Endothelial cell of umbilical vein (primary cell): ENCODE data around the gene RNF157. TPM values are rescaled to one million over a fixed set of nuclear protein-coding genes. Genes with fewer than 3 reads are reported as not detected.
"Not testable (repeated sequence)": the region's sequence is repeated elsewhere in the genome, so short reads cannot be mapped to it uniquely, and the experiment has no call there.

Source experiments
- BruUV-seq: library from RNA; stranded (reverse); fragments of 400-500 nt; replicated peaks from 2 replicates; lab custom pipeline; 2021; lab: Mats Ljungman, UMichigan
- CTCF ChIA-PET: fragments of 300-600, 350-600 bp; sonication (Branson Sonifier 250); formaldehyde crosslinking; loops from one replicate; lab custom pipeline; 2021; ENCODE audit warnings: antibody characterized with exemption, inconsistent platforms; lab: Charles Lee
- POLR2A ChIA-PET: fragments of 300-600, 350-600 bp; sonication (Branson Sonifier 250); formaldehyde crosslinking; loops from one replicate; lab custom pipeline; 2021; ENCODE audit warnings: antibody characterized with exemption, inconsistent platforms; lab: Charles Lee
- DNase-seq: peaks from one replicate; pipeline ENCODE4 v3.0.0-alpha.2; 2011; ENCODE audit warnings: low read depth, low spot score
- FAIRE-seq: peaks from 2 replicates; lab custom pipeline; 2011; peaks lifted over from hg19 to GRCh38; lab: Jason Lieb, UNC
- H2AFZ ChIP-seq: 2 replicates; pipeline ENCODE4 v1.6.0; 2012; ENCODE audit warnings: low read depth, low read length, control low read depth, inconsistent platforms
- H3K27ac ChIP-seq: 2 replicates; pipeline ENCODE4 v1.5.1; 2011; ENCODE audit warnings: low read depth, mild to moderate bottlenecking, control low read depth, low read length, moderate library complexity; ENCODE audit not compliant: insufficient read depth
- H3K27me3 ChIP-seq, 2 experiments: 2 replicates each; pipeline versions ENCODE4 v1.6.0 to v1.6.1; 2011; ENCODE audit warnings: low read length in 2 of 2, mixed read lengths in 1 of 2; ENCODE audit not compliant: control insufficient read depth in 2 of 2, insufficient read depth in 2 of 2
- H3K36me3 ChIP-seq, 2 experiments: 2 replicates in 1 of 2; 3 replicates in 1 of 2; pipeline ENCODE4 v1.5.1; 2011; ENCODE audit warnings: low read length in 2 of 2, mild to moderate bottlenecking in 1 of 2, moderate library complexity in 1 of 2; ENCODE audit not compliant: control insufficient read depth in 2 of 2, insufficient read depth in 2 of 2; ENCODE audit errors: extremely low read depth in 1 of 2
- H3K4me1 ChIP-seq: 3 replicates; pipeline ENCODE4 v1.5.1; 2011; ENCODE audit warnings: mild to moderate bottlenecking, low read length; ENCODE audit not compliant: control insufficient read depth, insufficient read depth; ENCODE audit errors: extremely low read depth
- H3K4me2 ChIP-seq: 2 replicates; pipeline ENCODE4 v1.6.1; 2011; ENCODE audit warnings: low read length, control low read depth, mixed read lengths; ENCODE audit not compliant: insufficient read depth
- H3K4me3 ChIP-seq, 3 experiments: fragments of 200-600 bp in 1 of 3; sonication (generic), shearing (Covaris generic) in 1 of 3; replicated peaks in 1 of 3; 2 replicates each; pipeline ENCODE4 v1.5.1; 2011 to 2016; ENCODE audit warnings: control low read depth in 3 of 3, low read length in 3 of 3, mild to moderate bottlenecking in 2 of 3, inconsistent platforms in 1 of 3, low read depth in 1 of 3, moderate library complexity in 1 of 3; ENCODE audit not compliant: insufficient read depth in 1 of 3
- H3K79me2 ChIP-seq: 2 replicates; pipeline ENCODE4 v1.6.0; 2012; ENCODE audit warnings: low read length, inconsistent platforms; ENCODE audit not compliant: control insufficient read depth, insufficient read depth
- H3K9ac ChIP-seq: replicated peaks from 2 replicates; pipeline ENCODE3; 2011; ENCODE audit warnings: low read length, control low read depth; ENCODE audit not compliant: insufficient read depth; ENCODE audit errors: extremely low read depth
- H3K9me1 ChIP-seq: replicated peaks from 3 replicates; pipeline ENCODE4 v1.6.0; 2011; ENCODE audit warnings: mild to moderate bottlenecking, low read length; ENCODE audit not compliant: control insufficient read depth, insufficient read depth; ENCODE audit errors: extremely low read depth
- H3K9me3 ChIP-seq: replicated peaks from 2 replicates; pipeline ENCODE4 v1.5.1; 2012; ENCODE audit warnings: low read length, inconsistent platforms; ENCODE audit not compliant: control insufficient read depth, insufficient read depth
- H4K20me1 ChIP-seq: replicated peaks from 2 replicates; pipeline ENCODE3; 2011; ENCODE audit warnings: mild to moderate bottlenecking, low read length; ENCODE audit not compliant: control insufficient read depth, insufficient read depth; ENCODE audit errors: extremely low read depth
- EZH2 ChIP-seq: IDR thresholded peaks from 2 replicates; pipeline ENCODE4 v1.6.1; 2012; ENCODE audit warnings: borderline replicate concordance, low read depth, mild to moderate bottlenecking, moderate library complexity, low read length, inconsistent platforms; ENCODE audit not compliant: severe bottlenecking
- JUN ChIP-seq: IDR thresholded peaks from 2 replicates; pipeline ENCODE4 v1.6.1; 2011; ENCODE audit warnings: borderline replicate concordance, low read depth; ENCODE audit not compliant: insufficient read length, insufficient read depth
- MYC ChIP-seq: IDR thresholded peaks from one replicate; pipeline ENCODE4 v1.6.1; 2011; ENCODE audit warnings: mild to moderate bottlenecking, low read depth, low read length
- POLR2A ChIP-seq: IDR thresholded peaks from 2 replicates; pipeline ENCODE4 v1.6.1; 2012; ENCODE audit warnings: low read depth, mild to moderate bottlenecking, control low read depth, low read length
- POLR2AphosphoS5 ChIP-seq: IDR thresholded peaks from 2 replicates; pipeline ENCODE4 v1.6.1; 2012; ENCODE audit warnings: low read depth, mild to moderate bottlenecking, control low read depth, low read length, moderate library complexity; ENCODE audit not compliant: insufficient read depth
- dilution Hi-C: fragments of 300-500 bp; cut with MboI; formaldehyde crosslinking; loops from one replicate; pipeline ENCODE4 v1.15.0; 2019; ENCODE audit warnings: low sequenced_read_pairs; ENCODE audit not compliant: extremely low pct_ligation_motif_present
- intact Hi-C: fragments of 100-400 bp; cut with micrococcal nuclease; formaldehyde crosslinking; loops from one replicate; pipeline ENCODE4 v1.10.0; 2022
- polyA plus RNA-seq, 4 experiments: library from polyadenylated mRNA; depleted of rRNA in 3 of 4; stranded (reverse) in 3 of 4; unstranded in 1 of 4; fragments of >200 nt; gene quantifications; 2 replicates each; pipeline versions ENCODE4 v1.2.1 to v1.2.3, GENCODE V29; 2011 to 2012; ENCODE audit warnings: missing spikeins in 1 of 4
- total RNA-seq: library from RNA; stranded (reverse); gene quantifications from 2 replicates; pipeline ENCODE4 v1.2.3, GENCODE V29; 2021

RNF157 gene
- total and polyA plus RNA-seq, 2 donors (not counting 3 experiments of a cell fraction or from before 2014, with no cell fraction given): 0.07 to 0.86 TPM

DNA sequence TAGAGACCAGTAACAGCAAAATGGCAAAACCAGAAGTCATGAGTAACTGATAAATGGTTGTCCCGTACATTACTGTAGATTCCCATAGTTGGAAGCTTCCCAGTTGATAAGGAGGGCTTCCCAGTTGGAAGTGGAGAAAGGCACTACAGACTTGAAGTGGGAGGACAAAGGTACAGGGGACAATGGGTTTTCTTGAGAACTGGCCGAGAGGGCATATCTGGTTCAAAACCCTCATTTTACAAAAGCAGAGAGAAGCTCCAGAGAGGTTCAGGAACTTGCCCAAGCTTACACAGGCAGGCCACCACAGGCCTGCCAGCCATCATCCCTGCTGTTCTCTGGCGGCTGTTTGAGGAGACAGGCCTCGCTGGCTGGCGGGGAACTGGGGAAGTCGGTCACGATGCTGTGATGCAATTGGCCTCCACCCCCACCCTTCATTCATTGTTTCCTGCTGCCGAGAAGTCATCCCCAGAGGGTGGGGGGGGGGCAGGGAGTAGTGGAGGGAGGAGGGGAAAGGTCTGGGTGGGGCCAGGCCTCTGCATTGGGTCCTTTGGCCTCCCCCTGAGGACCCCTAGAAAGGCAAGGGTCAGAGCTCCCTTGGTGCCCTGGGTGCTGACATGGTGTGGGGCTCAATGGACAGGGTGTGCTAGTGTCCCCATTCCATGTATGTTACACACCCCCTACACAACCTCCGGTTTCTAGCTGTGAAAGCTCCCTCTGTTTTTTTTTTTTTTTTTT lies 27.9 kb upstream of the RNF157 start:
- H4K20me1 ChIP-seq: no peaks in the 10 kb centered on the region
- intact Hi-C loops: loop anchor here (1.0 kb wide), 1 partner anchor 363 kb away; no protein-coding TSS in a partner anchor
- FAIRE-seq (peak; percentile 75), DNase-seq (peak; percentile 69)
- peak overlapping the region; percentile 63 for H3K4me2 ChIP-seq
- H3K36me3 ChIP-seq: peaks cover 0 to 6% of the 10 kb centered on the region in 2 experiments
- H3K79me2 ChIP-seq: peaks cover 39% of the 10 kb centered on the region
- dilution Hi-C loops: no loop called here
- POLR2A ChIA-PET: no interaction called here
- BruUV-seq: TSS peak; percentile 90
- TF ChIP-seq EZH2 (no peak), MYC (peak; percentile 50), JUN (no peak), POLR2A (peak; percentile 47), POLR2AphosphoS5 (no peak)
- H3K27ac ChIP-seq: peak overlapping the region; percentile 85
- H3K4me3 ChIP-seq: no peak overlapping the region
- no peaks in the 10 kb centered on the region for H3K9me1 ChIP-seq
- H3K9me3 ChIP-seq: no peaks in the 10 kb centered on the region
- no peaks in the 10 kb centered on the region for H3K27me3 ChIP-seq
- CTCF ChIA-PET: interaction anchor here (0.5 to 2.4 kb wide), 4 partner anchors 11 to 260 kb away, joined by 3 to 13 read pairs (median 8); no protein-coding TSS in a partner anchor
- peaks cover 31% of the 10 kb centered on the region for H3K4me1 ChIP-seq
- H3K9ac ChIP-seq: peak overlapping the region; percentile 29
- H2AFZ ChIP-seq: no peak overlapping the region

DNA sequence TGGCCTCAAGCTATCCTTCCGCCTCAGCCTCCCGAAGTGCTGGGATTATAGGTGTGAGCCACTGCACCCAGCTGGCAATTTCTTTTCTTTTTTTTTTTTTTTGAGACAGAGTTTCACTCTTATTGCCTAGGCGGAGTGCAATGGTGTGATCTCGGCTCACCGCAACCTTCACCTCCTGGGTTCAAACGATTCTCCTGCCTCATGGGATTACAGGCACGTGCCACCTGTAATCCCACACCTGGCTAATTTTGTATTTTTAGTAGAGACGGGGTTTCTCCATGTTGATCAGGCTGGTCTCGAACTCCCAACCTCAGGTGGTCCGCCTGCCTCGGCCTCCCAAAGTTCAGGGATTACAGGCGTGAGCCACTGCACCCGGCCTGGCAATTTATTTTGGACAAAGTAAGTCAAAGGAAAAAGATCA lies 27.3 kb upstream of the RNF157 start:
- H3K27me3 ChIP-seq, H3K9me1 ChIP-seq, H3K4me3 ChIP-seq, H4K20me1 ChIP-seq, H2AFZ ChIP-seq, FAIRE-seq, dilution Hi-C loops, H3K36me3 ChIP-seq, DNase-seq, BruUV-seq, H3K9me3 ChIP-seq: not testable (repeated sequence)
- Histone ChIP-seq H3K79me2 (peaks cover 39% of the 10 kb centered on the region), H3K4me2 (peak overlapping the region; percentile 94), H3K9ac (peak overlapping the region; percentile 29), H3K4me1 (peaks cover 37% of the 10 kb centered on the region), H3K27ac (peak overlapping the region; percentile 85)
- CTCF ChIA-PET: interaction anchor here (0.7 to 2.4 kb wide), 6 partner anchors 11 to 144 kb away, joined by 3 to 13 read pairs (median 4); no protein-coding TSS in a partner anchor
- POLR2A ChIA-PET: interaction anchor here (0.7 to 1.0 kb wide), 3 partner anchors 141 to 184 kb away, joined by 3 to 5 read pairs (median 3); no protein-coding TSS in a partner anchor
- intact Hi-C loops: loop anchor here (1.0 kb wide), 1 partner anchor 362 kb away; no protein-coding TSS in a partner anchor
